HuH-7 (cell line): ENCODE measurements around the gene CAMK1D.

ENCODE experiments used
- DNase-seq: peaks from one replicate; pipeline ENCODE4 v3.0.0; 2011; ENCODE audit warnings: low spot score

The CAMK1D gene

DNA sequence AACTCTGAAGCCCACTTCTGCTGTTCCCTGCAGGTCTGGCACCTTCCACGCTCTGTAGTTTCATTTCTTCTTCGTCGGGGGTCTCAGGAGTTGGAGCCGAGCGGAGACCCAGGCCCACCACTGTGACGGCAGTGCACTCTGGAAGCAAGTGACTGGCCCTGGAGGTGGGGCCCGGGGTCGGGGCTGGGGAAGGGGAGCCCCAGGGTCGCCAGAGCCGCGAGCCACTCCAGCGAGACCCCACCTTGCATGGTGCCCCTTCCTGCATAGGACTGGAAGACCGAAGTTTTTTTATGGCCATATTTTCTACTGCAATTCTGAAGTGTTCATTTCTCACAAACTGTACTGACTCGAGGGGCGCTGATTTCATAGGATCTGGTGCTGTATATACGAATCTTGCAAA lies 479.4 kb downstream of the CAMK1D start:
- no peak for DNase-seq

GRCh38 chr10:12829831-12830390 lies 480.6 kb downstream of the CAMK1D start:
- DNase-seq: no peak

DNA sequence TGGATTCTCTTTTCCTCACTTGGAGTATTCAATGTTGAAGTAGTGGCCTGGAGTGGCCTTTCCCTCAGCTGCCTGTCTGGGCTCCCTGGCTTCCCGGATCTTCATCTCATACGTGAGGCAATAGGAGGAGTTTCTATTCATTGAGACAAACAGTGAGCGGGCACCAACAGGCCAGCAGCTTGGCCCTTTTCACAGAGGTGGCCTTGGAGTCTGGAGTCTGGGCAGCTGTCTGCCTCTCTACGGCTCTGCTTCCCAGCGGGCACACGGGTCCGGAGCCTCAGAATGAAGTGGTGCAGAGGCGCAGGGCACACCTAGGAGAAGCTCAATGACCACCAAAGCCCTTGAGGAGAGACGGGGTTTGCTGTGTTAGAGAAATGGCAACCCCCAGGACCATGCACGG lies 482.7 kb downstream of the CAMK1D start:
- no peak for DNase-seq

GRCh38 chr10:12833451-12833850 lies 484.1 kb downstream of the CAMK1D start:
- no peak for DNase-seq

DNA sequence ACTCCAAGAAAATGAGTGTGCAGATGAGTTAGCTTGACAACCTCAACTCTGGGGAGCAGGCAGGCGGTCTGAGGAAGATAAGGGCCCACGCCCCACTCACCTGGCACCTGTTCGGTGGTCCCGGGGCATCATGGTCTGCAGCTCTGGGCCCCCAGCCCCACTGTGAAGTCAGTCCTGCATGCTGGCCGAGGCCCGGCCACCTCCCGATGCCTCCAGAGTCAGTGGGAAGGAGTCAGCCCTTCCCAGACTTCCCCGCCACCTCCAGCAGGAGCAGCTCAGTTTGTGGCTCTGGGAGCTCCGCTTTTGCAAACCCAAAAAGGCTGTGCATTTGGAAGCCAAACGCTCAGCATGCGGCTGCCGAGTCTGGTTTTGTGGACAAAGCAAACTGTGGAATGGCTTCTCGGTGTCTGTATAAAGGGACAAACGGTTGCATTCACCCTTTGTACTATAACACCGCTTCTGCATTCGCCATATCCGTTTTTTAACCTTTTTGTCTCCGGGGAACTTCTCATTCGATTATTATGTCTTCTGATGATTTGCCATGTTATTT lies 484.8 kb downstream of the CAMK1D start:
- no peak for DNase-seq

DNA sequence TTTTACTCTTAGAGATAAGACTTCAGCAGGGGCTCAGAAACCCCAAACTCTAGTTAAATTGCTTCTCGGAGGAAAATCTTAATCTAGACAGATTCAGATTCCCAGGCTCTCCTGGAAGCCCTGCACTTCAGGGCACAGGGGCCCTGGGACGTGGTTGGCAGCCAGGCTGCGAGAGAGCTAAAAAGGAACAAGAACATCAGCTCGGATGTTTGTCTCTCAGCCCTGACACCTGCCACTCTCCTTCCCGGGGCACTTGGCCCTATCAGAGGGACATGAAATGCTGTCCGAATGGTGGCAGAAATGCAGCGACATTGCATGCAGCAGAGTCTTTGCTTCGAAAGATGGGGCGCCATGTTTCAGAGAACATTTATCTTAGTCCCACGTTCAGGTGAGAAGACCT lies 485.4 kb downstream of the CAMK1D start:
- no peak for DNase-seq

GRCh38 chr10:12835709-12836108 lies 486.4 kb downstream of the CAMK1D start:
- no peak for DNase-seq

- no peak for DNase-seq
Measured at GRCh38 chr10:12838366-12838765, 489.0 kb downstream of the CAMK1D start.

- DNase-seq: no peak
Measured at GRCh38 chr10:12838995-12839927, 489.9 kb downstream of the CAMK1D start.

DNA sequence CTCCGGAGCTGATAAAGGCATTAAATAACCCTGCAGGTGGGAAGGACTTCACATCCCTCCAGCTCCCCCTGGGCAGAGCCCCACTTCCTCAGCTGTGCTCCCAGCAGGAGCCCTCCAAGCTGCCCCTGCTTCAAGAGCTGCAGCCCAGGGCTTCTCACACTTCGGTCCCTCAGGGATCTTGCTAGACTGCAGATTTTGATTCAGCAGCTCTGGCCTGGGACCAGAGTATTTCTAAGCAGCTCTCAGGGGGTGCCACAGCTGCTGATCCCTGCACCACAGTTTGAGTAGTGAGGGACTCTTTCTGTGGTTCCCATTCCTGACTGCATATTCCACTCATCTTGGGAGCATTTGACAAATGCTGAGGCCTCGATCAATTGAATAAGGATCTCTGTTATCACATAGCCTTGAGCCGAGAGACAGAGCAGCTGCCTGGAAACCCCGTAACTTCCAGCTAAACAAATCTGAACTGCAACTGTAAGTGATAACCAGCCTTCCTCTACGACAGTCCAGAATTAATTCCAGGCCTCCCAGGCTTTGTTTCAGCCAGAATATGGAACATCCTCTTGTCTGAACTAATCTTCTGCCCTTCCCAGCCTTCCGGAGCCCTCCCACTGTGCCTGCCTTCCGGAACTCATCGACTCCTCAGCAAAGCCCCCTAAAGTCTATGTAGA lies 490.7 kb downstream of the CAMK1D start:
- DNase-seq: no peak

DNA sequence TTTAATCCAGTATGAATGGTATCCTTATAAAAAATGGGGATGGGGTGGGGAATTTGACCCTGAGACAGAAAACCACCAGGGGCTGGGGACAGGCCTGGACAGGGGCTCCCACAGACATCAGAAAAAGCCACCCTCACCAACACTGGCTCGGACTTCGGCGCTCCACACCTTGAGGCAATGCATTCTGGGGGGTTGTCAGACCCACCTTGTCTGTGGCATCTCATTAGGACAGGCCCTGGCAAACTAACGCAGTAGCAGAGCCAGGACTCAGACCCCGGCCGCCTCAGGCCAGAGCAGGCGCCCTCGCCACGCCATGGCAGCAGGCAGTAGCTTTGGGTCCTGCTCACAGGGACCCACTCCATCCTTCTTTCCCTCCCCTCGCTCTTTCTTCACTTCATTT lies 492.1 kb downstream of the CAMK1D start:
- DNase-seq: no peak

DNA sequence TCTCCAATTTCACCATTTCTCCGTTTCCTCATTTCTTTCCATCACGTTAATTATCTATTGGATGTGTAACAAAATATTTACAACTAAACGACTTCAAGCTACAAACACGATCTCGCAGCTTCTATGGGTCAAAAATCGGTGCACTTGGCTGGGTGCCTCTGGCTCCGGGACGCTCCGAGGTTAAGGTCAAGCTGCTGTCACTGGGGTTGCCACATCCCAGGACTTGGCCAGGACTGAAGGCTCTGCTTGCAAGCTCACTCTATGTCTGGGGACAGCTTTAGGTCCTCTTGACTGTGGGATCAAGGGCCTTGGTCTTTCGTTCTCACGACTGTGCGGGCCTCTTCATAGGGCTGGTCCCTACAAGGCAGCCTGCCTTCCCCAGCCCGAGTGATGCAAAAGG lies 492.5 kb downstream of the CAMK1D start:
- no peak for DNase-seq

GRCh38 chr10:12842310-12842709 lies 493.0 kb downstream of the CAMK1D start:
- DNase-seq: no peak

DNA sequence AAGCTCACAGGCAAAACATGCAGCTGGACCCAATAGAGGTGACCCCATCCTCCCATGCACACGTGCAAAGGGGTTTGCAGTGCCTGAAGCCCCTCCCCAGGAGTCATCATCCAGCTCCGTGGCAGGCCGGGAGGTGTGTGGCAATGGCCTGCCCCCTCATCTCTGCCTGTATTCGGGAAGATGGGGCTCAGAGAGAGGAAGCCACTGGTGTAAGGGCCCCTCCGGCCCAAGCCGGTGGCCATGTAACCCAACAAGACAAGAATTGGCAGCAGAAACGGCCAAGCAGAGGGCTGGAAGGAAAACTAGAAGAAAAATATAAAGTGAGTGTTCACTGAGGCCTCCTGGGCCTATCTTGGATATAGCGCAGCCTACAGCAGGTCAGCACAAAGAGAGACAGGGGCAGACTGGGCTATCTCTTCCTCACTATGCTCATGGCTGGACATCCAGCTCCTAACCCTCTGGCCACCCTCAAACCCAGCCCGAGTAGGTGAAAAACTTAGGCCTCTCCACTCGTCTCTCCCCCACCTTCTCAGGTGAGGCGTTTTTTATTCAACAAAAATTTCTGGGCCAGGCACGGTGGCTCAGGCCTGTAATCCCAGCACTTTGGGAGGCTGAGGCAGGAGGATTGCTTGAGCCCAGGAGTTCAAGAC lies 494.1 kb downstream of the CAMK1D start:
- no peak for DNase-seq

- no peak for DNase-seq
Measured at GRCh38 chr10:12844811-12845483, 495.6 kb downstream of the CAMK1D start.

- DNase-seq: no peak
Measured at GRCh38 chr10:12846718-12847117, 497.4 kb downstream of the CAMK1D start.

GRCh38 chr10:12847361-12847975 lies 498.1 kb downstream of the CAMK1D start:
- peak; percentile 45 for DNase-seq

DNA sequence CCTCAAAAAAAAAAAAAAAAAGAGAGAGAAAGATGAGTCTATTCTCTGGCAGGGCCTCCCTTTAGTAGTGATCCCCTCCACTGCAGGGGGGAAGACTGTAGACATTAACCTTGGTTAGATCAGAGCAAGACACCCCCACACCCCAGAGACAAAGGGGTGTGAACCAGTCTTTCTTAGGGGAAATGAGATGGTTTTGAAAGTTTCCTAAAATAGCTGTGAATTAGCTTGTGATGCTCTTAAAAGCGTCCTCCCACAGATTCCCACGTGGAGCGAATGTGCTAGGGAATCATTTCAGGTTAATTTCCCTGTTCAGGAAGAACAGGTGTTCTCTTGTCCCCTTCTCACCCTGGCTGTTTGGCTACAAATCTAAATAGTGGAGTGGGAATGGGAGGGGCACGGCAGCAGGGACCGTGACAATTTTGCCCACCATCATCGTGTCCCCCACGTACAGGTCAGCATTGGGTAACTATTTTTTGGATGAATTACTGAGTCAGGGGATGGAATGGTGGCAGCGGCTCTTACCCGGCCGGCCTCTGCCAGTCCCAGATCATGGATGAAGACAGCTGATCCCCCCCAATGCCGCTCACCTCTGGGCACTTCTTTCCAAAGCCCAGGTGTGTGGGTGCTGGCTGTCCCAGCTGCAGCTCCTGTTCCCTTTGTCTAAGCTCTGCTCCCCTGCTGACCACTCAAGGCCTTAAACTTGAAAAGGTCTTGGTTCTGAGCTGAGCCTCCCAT lies 499.3 kb downstream of the CAMK1D start:
- DNase-seq: no peak

- DNase-seq: no peak
Measured at GRCh38 chr10:12849319-12850181, 500.2 kb downstream of the CAMK1D start.

DNA sequence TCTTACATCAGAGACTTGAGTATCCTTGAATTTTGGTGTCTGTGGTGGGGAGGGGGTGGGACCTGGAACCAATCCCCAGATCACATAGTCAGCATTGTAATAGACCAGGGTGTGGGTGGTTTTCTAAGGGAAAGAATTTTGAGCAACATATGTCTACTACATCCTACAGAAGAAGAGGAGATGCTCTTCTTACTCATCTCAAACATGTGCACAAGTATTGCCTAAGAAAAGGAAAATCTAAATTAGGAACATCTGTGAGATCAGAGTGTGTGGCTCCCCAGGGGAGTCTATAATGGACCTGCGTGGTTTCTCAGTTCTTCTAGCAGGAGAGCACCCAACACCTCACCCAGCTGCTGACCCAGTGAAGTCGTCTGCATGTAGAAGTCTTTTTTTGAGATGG lies 503.3 kb downstream of the CAMK1D start:
- DNase-seq: no peak
